Measurements from ENCODE around the gene MOB3B. TPM values are rescaled to one million over a fixed set of nuclear protein-coding genes. Genes with fewer than 3 reads are reported as not detected.

MOB3B gene
- total RNA-seq, 1 donor from 2014 or later: 1.4 TPM

GRCh38 chr9:27412081-27412480 lies 117.5 kb downstream of the MOB3B start:
- no peaks in the 10 kb centered on the region for H3K27me3 ChIP-seq (ENCODE audit: control insufficient read depth, insufficient read depth, low read length)
- no peak overlapping the region for H3K4me3 ChIP-seq (ENCODE audit: low read depth, low read length)
- TF ChIP-seq, protein P1, sequence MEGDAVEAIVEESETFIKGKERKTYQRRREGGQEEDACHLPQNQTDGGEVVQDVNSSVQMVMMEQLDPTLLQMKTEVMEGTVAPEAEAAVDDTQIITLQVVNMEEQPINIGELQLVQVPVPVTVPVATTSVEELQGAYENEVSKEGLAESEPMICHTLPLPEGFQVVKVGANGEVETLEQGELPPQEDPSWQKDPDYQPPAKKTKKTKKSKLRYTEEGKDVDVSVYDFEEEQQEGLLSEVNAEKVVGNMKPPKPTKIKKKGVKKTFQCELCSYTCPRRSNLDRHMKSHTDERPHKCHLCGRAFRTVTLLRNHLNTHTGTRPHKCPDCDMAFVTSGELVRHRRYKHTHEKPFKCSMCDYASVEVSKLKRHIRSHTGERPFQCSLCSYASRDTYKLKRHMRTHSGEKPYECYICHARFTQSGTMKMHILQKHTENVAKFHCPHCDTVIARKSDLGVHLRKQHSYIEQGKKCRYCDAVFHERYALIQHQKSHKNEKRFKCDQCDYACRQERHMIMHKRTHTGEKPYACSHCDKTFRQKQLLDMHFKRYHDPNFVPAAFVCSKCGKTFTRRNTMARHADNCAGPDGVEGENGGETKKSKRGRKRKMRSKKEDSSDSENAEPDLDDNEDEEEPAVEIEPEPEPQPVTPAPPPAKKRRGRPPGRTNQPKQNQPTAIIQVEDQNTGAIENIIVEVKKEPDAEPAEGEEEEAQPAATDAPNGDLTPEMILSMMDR (IDR thresholded peaks at IDR 0.05; ENCODE audit: insufficient read depth, low read length, poor library complexity, severe bottlenecking): no peak
- no peak for DNase-seq (ENCODE audit: low read depth)
- no peaks in the 10 kb centered on the region for H3K36me3 ChIP-seq (ENCODE audit: control insufficient read depth, insufficient read depth, low read length)

DNA sequence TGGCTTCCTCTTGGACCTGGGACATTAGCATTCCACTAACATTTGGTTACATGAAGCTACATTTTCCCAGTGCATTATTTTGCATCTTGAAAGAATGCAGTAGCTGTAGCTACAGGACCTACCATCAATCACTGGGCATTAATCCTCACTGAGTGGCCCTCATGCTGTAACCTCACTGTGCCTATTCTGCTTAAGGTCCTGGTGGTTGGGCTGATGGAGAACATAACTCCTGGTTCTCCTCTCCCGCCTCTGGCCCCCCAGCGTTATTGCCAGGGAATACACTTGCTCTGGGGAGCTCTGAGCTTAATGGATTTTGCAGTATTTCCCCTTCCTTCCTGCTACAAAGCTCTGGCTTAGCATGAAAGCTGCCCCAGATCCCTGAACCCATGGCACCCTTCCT lies 121.1 kb downstream of the MOB3B start:
- no peaks in the 10 kb centered on the region for H3K36me3 ChIP-seq (ENCODE audit: control insufficient read depth, insufficient read depth, low read length)
- no peak for DNase-seq (ENCODE audit: low read depth)
- no peak overlapping the region for H3K4me3 ChIP-seq (ENCODE audit: low read depth, low read length)
- H3K27me3 ChIP-seq (ENCODE audit: control insufficient read depth, insufficient read depth, low read length): no peaks in the 10 kb centered on the region
- TF ChIP-seq, protein P1 (IDR thresholded peaks at IDR 0.05; ENCODE audit: insufficient read depth, low read length, poor library complexity, severe bottlenecking): no peak

DNA sequence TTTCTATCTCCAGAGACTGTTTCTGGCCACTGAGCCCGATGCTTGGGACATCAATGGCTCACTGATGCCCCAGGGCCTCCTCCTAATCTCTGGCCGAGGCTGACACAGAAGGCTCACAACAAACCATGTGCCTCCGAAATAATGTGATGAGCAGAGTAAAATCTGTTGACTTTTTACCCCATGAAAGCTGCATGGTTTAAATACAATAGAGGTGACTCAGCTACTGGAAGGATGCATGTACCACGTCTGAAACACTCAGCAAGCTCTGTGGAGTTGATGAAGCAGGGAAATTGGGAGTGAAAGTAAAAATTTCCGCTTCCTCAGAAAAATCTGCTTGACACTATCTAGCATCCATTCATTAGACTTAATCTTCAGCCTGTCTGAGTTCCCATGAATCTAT lies 121.6 kb downstream of the MOB3B start:
- DNase-seq (ENCODE audit: low read depth): peak; percentile 55
- Histone ChIP-seq H3K36me3 (ENCODE audit: control insufficient read depth, insufficient read depth, low read length) (no peaks in the 10 kb centered on the region), H3K4me3 (ENCODE audit: low read depth, low read length) (no peak overlapping the region), H3K27me3 (ENCODE audit: control insufficient read depth, insufficient read depth, low read length) (no peaks in the 10 kb centered on the region)
- TF ChIP-seq, protein P1 (IDR thresholded peaks at IDR 0.05; ENCODE audit: insufficient read depth, low read length, poor library complexity, severe bottlenecking): no peak

- Histone ChIP-seq H3K4me3 (ENCODE audit: low read depth, low read length) (no peak overlapping the region), H3K27me3 (ENCODE audit: control insufficient read depth, insufficient read depth, low read length) (no peaks in the 10 kb centered on the region), H3K36me3 (ENCODE audit: control insufficient read depth, insufficient read depth, low read length) (no peaks in the 10 kb centered on the region)
- no peak for DNase-seq (ENCODE audit: low read depth)
- TF ChIP-seq, protein P1 (IDR thresholded peaks at IDR 0.05; ENCODE audit: insufficient read depth, low read length, poor library complexity, severe bottlenecking): no peak
Observed at GRCh38 chr9:27407491-27407890, 122.1 kb downstream of the MOB3B start.

DNA sequence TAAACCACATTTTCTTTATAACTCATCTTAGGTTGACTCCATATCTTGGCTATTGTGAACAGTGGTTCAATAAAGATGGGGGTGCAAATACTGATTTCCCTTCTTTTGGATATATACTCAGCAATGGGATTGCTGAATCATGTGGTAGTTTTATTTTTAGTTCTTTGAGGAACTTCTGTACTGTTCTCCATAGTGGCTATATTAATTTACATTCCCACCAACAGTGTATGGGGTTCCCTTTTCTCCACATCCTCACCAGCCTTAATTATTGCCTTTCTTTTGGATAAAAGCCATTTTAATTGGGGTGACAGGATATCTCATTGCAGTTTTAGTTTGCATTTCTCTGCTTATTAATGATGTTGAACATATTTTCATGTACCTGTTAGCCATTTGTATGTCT lies 125.0 kb downstream of the MOB3B start:
- no peak overlapping the region for H3K4me3 ChIP-seq (ENCODE audit: low read depth, low read length)
- TF ChIP-seq, protein P1 (IDR thresholded peaks at IDR 0.05; ENCODE audit: insufficient read depth, low read length, poor library complexity, severe bottlenecking): no peak
- no peaks in the 10 kb centered on the region for H3K27me3 ChIP-seq (ENCODE audit: control insufficient read depth, insufficient read depth, low read length)
- no peak for DNase-seq (ENCODE audit: low read depth)
- no peaks in the 10 kb centered on the region for H3K36me3 ChIP-seq (ENCODE audit: control insufficient read depth, insufficient read depth, low read length)

DNA sequence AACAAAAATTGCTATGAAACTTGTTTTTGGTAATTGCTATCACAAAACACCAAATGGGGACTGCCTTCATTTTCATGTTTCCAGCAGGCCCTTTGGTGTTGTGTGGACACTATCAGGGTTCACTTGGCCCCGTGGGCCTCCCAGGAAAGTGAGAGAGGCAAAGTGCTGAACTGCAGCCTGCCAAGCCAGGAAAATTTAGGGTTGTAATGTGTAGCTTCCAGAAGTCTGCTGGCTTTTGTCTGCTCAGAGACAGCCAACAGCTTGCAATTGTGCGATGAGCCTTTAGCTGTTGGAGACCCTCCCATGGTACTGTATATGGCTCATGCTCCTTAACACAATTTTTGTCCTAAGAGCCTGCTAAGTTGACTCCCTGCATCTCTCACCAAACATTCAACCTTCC lies 127.0 kb downstream of the MOB3B start:
- DNase-seq (ENCODE audit: low read depth): no peak
- Histone ChIP-seq H3K36me3 (ENCODE audit: control insufficient read depth, insufficient read depth, low read length) (no peaks in the 10 kb centered on the region), H3K27me3 (ENCODE audit: control insufficient read depth, insufficient read depth, low read length) (no peaks in the 10 kb centered on the region), H3K4me3 (ENCODE audit: low read depth, low read length) (no peak overlapping the region)
- TF ChIP-seq, protein P1 (IDR thresholded peaks at IDR 0.05; ENCODE audit: insufficient read depth, low read length, poor library complexity, severe bottlenecking): no peak

Data from kidney epithelial cell (primary cell).